PC-9 (cell line): ENCODE measurements around the gene ANKRD16.
"Not testable (repeated sequence)": the region's sequence is repeated elsewhere in the genome, so short reads cannot be mapped to it uniquely, and the experiment has no call there.

Experiments used
- EZH2 ChIP-seq: fragments of 200-600 bp; sonication (generic); IDR thresholded peaks from 2 replicates; pipeline ENCODE4 v1.8.0; 2017; ENCODE audit warnings: antibody characterized with exemption, low read depth
- TF ChIP-seq, protein P1 (sequence below): fragments of 200-600 bp; sonication (generic); conservative IDR thresholded peaks from 2 replicates; pipeline ENCODE4 v1.6.1; 2017; ENCODE audit warnings: mixed run types, antibody characterized with exemption, mild to moderate bottlenecking, moderate library complexity

DNA sequence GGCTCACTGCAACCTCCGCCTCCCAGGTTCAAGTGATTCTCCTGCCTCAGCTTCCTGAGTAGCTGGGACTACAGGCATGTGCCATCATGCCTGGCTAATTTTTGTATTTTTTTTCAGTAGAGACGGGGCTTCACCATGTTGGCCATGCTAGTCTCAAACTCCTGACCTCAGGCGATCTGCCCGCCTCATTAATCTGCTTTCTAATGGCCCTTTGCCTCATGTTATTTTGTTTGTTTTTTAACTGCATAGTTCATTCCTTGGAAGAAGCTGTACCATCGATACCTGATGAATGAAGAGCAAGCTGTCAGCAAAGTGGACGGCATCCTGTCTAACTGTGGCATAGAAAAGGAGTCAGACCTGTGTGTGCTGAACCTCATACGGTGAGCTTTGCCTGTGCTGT lies 19.0 kb upstream of the ANKRD16 start:
- TF ChIP-seq, protein P1, sequence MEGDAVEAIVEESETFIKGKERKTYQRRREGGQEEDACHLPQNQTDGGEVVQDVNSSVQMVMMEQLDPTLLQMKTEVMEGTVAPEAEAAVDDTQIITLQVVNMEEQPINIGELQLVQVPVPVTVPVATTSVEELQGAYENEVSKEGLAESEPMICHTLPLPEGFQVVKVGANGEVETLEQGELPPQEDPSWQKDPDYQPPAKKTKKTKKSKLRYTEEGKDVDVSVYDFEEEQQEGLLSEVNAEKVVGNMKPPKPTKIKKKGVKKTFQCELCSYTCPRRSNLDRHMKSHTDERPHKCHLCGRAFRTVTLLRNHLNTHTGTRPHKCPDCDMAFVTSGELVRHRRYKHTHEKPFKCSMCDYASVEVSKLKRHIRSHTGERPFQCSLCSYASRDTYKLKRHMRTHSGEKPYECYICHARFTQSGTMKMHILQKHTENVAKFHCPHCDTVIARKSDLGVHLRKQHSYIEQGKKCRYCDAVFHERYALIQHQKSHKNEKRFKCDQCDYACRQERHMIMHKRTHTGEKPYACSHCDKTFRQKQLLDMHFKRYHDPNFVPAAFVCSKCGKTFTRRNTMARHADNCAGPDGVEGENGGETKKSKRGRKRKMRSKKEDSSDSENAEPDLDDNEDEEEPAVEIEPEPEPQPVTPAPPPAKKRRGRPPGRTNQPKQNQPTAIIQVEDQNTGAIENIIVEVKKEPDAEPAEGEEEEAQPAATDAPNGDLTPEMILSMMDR = not testable (repeated sequence)
- TF ChIP-seq EZH2 = not testable (repeated sequence)
